ENCODE data around the gene INHA.

- TF ChIP-seq CTCF (IDR thresholded peaks at IDR 0.05; ENCODE audit: insufficient read depth, low read depth, low read length) (no peak), EZH2 (IDR thresholded peaks at IDR 0.05; ENCODE audit: insufficient read depth, low read length) (no peak)
These were observed 39.9 kb downstream of the INHA start for GRCh38 chr2:219611866-219612576.

All from astrocyte (in vitro differentiated cells and primary cell).